ENCODE data around the gene RAP2A.
A peak's percentile ranks its signal among the peaks of the same experiment; 100 is the strongest.

Gene RAP2A

DNA sequence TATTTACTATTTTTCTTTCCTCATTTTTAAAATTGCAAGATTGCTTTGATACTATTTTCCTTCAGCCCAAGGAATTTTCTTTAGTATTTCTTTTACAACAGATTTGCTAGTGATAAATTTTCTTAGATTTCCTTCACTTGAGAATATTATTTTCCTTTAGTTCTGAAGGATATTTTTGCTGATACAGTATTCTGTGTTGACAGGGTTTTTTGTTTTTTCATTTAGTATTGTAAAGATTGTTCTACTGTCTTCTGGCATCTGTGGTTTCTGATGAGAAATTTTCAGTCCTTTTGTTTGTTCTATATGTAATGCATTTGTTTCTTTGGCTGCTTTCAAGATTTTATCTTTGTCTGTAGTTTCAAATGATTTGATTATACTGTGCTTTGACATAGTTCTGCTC, 20.7 kb downstream of the RAP2A start:
- Mint-ChIP-seq H3K27ac (no peak overlapping the region), H3K36me3 (ENCODE audit: low read depth) (peaks cover 27% of the 10 kb centered on the region), H3K9me3 (peaks cover 17% of the 10 kb centered on the region), H3K4me1 (ENCODE audit: low read depth) (peaks cover 14% of the 10 kb centered on the region), H3K27me3 (ENCODE audit: low read depth) (no peaks in the 10 kb centered on the region), H3K4me3 (no peak overlapping the region)

DNA sequence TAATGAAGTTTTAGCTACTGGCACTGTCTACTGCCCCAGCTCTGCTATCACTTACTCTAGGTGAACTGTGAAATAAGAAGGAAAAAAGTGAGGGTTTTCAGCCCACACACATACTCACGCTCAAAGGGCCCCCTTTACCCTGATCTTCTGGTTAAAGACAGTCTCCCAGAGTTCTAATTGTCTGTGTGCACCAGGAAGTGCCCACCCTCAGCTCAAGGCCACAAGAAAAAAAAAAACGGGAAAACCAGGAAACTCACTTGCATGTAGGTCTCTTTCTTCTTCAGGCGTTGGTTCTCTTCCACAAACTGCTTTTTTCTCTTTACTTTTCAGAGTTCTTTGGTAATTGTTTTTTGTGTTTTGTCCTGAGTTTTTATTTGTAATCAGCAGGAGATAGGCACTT, 22.1 kb downstream of the RAP2A start:
- H3K9me3 Mint-ChIP-seq = peaks cover 17% of the 10 kb centered on the region
- no peak overlapping the region for H3K27ac Mint-ChIP-seq
- no peak overlapping the region for H3K4me3 Mint-ChIP-seq
- H3K4me1 Mint-ChIP-seq (ENCODE audit: low read depth) = peaks cover 26% of the 10 kb centered on the region
- H3K36me3 Mint-ChIP-seq (ENCODE audit: low read depth) = peaks cover 29% of the 10 kb centered on the region
- no peaks in the 10 kb centered on the region for H3K27me3 Mint-ChIP-seq (ENCODE audit: low read depth)

DNA sequence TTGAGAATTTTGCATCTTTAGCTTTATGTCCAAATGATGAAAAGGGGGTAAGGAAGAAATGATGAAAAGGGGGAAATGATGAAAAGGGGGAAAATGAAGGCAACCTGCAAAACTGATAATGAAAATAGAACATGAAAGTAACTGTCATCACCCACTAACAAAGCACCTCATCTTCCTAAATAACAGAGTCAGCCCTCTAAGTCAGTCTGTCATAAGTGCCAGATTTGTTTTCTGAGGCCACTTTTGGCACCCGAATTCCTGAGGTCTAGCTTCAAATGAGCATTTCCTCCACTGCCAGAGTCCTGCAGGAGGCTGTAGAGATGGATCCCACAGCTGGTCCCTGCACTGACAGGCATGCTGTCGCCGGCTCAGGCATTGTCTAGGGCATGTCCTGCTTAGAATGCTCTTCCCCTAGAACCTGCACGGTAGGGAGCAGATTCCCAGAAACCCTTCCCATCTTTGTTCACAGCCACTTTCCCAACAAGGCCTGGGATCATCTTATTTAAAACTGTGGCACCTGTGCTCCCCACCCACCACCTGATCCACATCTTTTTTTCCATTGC, 25.3 kb downstream of the RAP2A start:
- no peak overlapping the region for H3K4me3 Mint-ChIP-seq
- peaks cover 25% of the 10 kb centered on the region for H3K4me1 Mint-ChIP-seq (ENCODE audit: low read depth)
- peaks cover 9% of the 10 kb centered on the region for H3K9me3 Mint-ChIP-seq
- H3K36me3 Mint-ChIP-seq (ENCODE audit: low read depth) = peaks cover 13% of the 10 kb centered on the region
- H3K27me3 Mint-ChIP-seq (ENCODE audit: low read depth) = no peaks in the 10 kb centered on the region
- H3K27ac Mint-ChIP-seq = no peak overlapping the region

DNA sequence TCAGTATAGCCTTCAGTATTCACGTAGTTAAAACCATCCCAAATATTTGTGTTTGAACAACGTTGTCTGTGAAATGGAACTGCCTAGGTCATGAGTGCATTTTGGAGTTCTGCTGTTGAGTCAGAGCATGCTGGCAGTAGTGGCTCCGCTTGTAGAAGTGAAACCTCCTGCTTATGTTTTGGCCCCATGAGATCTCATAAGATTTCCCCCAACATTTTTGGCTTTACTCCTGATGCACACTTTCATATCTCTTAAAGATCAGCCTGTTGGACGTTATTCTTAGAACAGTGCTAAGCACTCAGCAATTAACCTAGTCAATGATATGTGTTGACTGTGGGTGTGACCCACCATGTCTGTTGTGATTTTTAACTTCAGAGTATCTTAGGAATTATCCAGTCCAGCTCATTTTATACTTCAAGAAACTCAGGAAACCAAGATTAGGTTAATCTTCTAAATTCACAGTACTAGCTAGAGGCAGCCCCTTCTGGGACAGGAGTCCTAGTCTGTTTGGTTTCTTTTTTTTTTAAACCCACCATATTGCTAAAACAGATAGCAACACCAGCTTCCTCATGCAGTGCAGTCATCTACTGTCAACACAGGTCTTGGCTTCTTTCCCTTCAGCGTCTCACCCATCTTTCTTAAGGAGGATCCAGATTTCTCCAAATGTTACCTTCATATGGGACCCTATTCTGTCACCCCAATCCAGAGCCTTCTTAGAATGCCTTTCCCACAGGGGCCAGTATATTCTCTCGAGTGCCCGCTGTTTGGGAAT, 26.2 kb downstream of the RAP2A start:
- Mint-ChIP-seq H3K36me3 (ENCODE audit: low read depth) (peaks cover 12% of the 10 kb centered on the region), H3K27ac (no peak overlapping the region), H3K4me3 (no peak overlapping the region), H3K4me1 (ENCODE audit: low read depth) (peaks cover 22% of the 10 kb centered on the region), H3K27me3 (ENCODE audit: low read depth) (no peaks in the 10 kb centered on the region), H3K9me3 (peaks cover 3% of the 10 kb centered on the region)

DNA sequence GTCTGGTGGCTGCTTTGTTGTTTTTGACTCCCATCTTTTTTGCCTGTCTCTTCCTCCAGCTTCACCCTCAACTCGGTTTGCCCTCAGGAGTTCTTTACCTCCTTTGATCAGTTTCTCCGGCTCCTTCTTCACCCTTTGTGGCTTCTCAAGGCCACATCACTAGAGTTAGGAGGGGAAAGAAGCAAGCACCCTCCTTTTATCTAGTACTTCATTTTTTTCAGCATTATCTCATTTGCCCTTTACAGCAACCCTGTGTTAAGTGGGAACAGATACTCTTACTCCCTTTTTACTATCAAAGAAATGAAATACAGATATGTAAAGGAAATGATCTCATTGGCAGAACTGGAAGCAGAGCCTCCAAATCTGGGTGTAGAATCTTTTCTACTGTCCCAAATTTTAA, 26.9 kb downstream of the RAP2A start:
- Mint-ChIP-seq H3K9me3 (no peaks in the 10 kb centered on the region), H3K4me1 (ENCODE audit: low read depth) (peaks cover 22% of the 10 kb centered on the region), H3K27me3 (ENCODE audit: low read depth) (no peaks in the 10 kb centered on the region), H3K36me3 (ENCODE audit: low read depth) (peaks cover 8% of the 10 kb centered on the region), H3K4me3 (no peak overlapping the region), H3K27ac (peak overlapping the region; percentile 23)

DNA sequence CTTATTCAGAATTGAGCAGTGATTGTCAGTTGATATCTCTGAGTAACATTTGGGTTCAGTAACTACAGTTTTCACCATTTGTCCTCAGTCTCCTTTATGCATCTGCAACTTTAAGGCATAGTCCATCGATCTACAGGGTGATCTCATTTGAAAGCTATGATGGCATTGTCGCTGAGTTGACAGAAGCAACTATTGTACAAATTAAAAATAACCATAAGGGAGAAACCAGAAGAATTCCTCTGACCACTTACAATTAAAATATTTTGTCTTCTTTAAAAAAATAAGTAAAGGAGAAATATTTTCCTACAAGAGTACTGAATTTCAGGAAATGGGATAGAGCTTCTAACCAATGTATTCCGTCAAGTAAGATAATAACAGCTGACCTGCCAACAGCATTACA, 30.6 kb downstream of the RAP2A start:
- Mint-ChIP-seq H3K27ac (no peak overlapping the region), H3K4me1 (ENCODE audit: low read depth) (peaks cover 16% of the 10 kb centered on the region), H3K9me3 (no peaks in the 10 kb centered on the region), H3K27me3 (ENCODE audit: low read depth) (no peaks in the 10 kb centered on the region), H3K4me3 (no peak overlapping the region), H3K36me3 (ENCODE audit: low read depth) (peaks cover 7% of the 10 kb centered on the region)

DNA sequence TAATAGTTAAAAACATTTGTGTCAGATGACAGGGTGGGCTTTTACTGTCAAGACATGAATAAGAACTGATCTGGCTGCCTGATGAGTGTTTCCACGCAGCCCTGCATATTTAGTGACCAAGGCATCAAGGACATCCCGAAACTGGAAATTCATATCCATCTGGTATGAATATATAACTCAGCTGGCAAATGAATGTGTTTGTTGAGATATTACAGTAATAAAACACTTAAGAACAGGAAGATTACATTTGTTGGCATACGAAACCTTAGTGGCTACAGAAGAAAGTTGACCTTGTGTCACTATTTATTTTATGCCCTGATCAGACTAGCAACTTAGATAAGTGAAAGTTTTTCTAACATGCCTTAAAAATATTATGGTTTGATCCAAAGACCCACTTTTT, 32.8 kb downstream of the RAP2A start:
- Mint-ChIP-seq H3K4me1 (ENCODE audit: low read depth) (no peaks in the 10 kb centered on the region), H3K9me3 (no peaks in the 10 kb centered on the region), H3K27me3 (ENCODE audit: low read depth) (no peaks in the 10 kb centered on the region), H3K4me3 (no peak overlapping the region), H3K27ac (no peak overlapping the region), H3K36me3 (ENCODE audit: low read depth) (peaks cover 4% of the 10 kb centered on the region)

DNA sequence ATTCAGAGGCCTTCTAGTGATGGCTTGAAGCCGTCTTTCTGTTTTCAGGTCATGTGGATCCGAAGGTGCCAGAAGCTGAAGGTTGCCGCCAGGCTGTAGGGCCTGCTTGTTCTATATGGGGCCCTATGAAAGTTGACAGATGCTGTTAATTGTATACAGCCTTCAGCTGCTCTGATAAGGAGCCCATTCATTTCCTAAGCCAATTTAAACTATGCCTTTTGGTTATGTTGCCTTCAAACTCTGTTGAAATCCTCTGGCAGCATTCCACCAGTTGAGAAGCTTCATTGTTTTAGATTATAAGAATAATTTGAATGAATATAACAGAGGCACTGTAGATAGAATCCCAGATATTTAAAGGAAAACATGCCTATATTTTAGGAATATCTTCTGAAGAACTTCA, 34.4 kb downstream of the RAP2A start:
- Mint-ChIP-seq H3K9me3 (no peaks in the 10 kb centered on the region), H3K27ac (no peak overlapping the region), H3K4me1 (ENCODE audit: low read depth) (no peaks in the 10 kb centered on the region), H3K27me3 (ENCODE audit: low read depth) (no peaks in the 10 kb centered on the region), H3K36me3 (ENCODE audit: low read depth) (peaks cover 4% of the 10 kb centered on the region), H3K4me3 (no peak overlapping the region)

DNA sequence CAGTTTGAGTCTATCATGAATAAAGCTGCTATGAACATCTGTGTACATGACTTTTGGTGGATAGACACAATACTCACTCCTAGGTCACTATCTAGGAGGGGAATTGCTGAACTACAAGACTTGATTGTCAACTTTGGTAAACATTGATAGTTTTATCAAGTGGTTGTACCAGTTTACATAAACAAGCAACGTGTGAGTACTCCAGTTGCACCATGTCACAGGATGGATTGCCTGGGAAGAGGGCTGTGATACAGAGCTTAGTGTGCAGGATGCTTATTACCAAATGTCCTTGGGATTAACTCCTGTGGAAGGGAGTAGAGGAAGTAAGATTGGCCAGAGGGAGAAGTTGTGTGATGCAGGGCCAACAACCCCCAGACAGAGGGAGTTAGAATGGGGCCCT, 37.7 kb downstream of the RAP2A start:
- H3K4me1 Mint-ChIP-seq (ENCODE audit: low read depth) = no peaks in the 10 kb centered on the region
- H3K36me3 Mint-ChIP-seq (ENCODE audit: low read depth) = peaks cover 2% of the 10 kb centered on the region
- H3K27me3 Mint-ChIP-seq (ENCODE audit: low read depth) = no peaks in the 10 kb centered on the region
- H3K27ac Mint-ChIP-seq = no peak overlapping the region
- H3K4me3 Mint-ChIP-seq = no peak overlapping the region
- no peaks in the 10 kb centered on the region for H3K9me3 Mint-ChIP-seq

DNA sequence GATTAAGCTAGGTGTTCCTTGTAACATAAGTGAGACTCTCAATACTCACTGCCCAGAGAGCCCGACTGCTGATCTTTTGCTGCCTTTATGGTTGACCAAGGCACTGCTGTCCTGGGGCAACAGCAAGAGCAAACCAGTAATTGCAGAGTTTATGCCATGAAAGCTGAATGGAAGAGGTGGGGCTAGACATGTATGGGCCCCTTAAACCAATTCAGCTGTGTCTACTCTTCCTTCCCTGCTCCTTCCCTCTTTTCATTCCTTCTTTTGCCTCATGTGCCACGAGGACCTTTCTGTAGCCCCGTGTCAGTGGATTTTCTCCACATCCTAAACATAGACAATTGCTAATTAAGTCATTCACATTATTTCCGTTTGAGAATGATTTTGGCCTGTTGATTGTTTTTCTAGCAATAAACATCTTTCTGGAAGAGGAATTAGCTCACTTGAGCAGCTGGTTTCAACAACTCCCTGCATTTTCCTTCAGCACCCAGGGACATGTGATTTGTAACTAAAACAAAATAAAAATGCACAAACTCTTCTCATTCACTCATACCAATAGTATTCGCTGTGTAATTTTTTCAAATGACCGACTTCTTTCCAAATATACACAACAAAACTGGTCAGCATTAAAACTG, 40.5 kb downstream of the RAP2A start:
- Mint-ChIP-seq H3K27me3 (ENCODE audit: low read depth) (no peaks in the 10 kb centered on the region), H3K9me3 (no peaks in the 10 kb centered on the region), H3K4me1 (ENCODE audit: low read depth) (no peaks in the 10 kb centered on the region), H3K27ac (no peak overlapping the region), H3K4me3 (no peak overlapping the region), H3K36me3 (ENCODE audit: low read depth) (peaks cover 1% of the 10 kb centered on the region)

DNA sequence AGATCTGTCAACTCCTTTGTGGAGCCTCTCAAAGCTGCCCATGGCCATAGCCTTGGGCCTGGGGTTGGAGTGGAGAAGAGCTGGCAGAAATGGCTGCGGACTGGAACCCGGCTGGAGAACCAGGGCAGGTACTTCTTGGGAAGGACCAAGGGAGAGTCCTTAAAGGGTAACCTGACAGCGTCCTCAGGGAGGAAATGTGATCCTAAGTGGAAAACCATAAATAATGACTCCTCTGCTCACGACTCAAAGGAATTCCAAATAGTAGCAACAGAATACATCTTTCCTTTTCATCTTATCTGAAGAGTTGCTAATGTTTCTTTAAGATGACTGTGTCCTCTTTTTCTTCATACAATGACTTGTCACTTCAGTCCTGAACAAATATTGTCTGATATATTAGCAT, 41.0 kb downstream of the RAP2A start:
- H3K36me3 Mint-ChIP-seq (ENCODE audit: low read depth) = no peaks in the 10 kb centered on the region
- no peak overlapping the region for H3K4me3 Mint-ChIP-seq
- H3K4me1 Mint-ChIP-seq (ENCODE audit: low read depth) = no peaks in the 10 kb centered on the region
- no peak overlapping the region for H3K27ac Mint-ChIP-seq
- no peaks in the 10 kb centered on the region for H3K27me3 Mint-ChIP-seq (ENCODE audit: low read depth)
- H3K9me3 Mint-ChIP-seq = no peaks in the 10 kb centered on the region

DNA sequence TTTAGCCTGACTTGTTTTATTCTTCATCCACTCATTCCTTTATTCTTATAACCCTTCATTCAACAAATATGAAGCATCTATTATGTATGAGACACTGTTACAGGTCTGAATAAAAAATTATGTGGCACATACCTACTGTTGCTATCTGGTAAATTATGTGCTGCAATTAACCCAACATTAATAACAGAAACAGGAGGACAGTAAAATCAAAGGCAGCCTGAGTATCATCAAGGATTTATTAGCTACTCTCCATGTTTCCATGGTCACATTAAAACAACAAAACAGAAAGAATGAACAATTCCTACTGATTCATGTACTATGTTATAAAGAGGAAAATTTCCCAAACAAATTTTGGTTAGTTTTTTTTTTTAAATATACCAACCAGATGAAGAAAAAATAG, 43.9 kb downstream of the RAP2A start:
- no peaks in the 10 kb centered on the region for H3K27me3 Mint-ChIP-seq (ENCODE audit: low read depth)
- H3K9me3 Mint-ChIP-seq = no peaks in the 10 kb centered on the region
- no peaks in the 10 kb centered on the region for H3K36me3 Mint-ChIP-seq (ENCODE audit: low read depth)
- H3K4me1 Mint-ChIP-seq (ENCODE audit: low read depth) = no peaks in the 10 kb centered on the region
- no peak overlapping the region for H3K27ac Mint-ChIP-seq
- no peak overlapping the region for H3K4me3 Mint-ChIP-seq

DNA sequence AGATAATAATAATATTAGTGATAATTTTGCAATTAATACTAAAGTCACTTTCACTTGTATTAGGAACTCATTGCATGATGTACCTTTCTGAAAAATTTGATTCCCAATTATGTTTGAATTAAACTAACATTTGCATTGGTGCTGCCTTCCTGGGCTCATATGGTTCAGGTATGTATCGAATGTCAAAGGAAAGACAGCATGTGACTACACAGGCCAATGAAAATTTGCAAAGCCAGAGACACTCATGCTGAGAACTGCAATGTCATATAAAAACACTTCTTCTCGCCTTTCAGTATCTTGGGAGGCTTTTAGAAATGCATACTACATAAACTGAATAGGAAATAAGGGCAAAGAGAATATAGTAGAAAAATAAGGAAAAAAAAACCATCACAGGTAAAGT, 44.3 kb downstream of the RAP2A start:
- H3K4me1 Mint-ChIP-seq (ENCODE audit: low read depth) = no peaks in the 10 kb centered on the region
- H3K27me3 Mint-ChIP-seq (ENCODE audit: low read depth) = no peaks in the 10 kb centered on the region
- H3K36me3 Mint-ChIP-seq (ENCODE audit: low read depth) = no peaks in the 10 kb centered on the region

DNA sequence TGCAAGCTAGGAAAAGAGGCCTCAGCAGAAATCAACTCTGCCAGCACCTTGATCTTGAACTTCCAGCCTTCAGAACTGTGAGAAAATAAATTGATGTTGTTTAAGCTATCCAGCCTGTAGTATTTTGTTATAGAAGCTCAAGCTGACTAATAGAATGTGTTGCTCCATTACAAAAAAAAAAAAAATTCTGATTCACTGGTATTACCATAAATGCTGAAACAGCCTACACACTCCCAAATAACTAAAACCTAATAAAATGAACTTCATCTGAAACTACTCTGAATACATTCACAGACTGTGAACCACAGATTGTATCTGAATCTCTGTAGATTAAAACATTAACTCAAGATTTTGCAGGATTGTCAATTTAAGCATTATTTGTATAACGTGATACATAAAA, 49.5 kb downstream of the RAP2A start:
- no peak overlapping the region for H3K4me3 Mint-ChIP-seq
- H3K36me3 Mint-ChIP-seq (ENCODE audit: low read depth) = no peaks in the 10 kb centered on the region
- H3K27ac Mint-ChIP-seq = no peak overlapping the region
- no peaks in the 10 kb centered on the region for H3K9me3 Mint-ChIP-seq
- H3K27me3 Mint-ChIP-seq (ENCODE audit: low read depth) = no peaks in the 10 kb centered on the region
- no peaks in the 10 kb centered on the region for H3K4me1 Mint-ChIP-seq (ENCODE audit: low read depth)

More for the DNA sequence above, 44.3 kb downstream of the RAP2A start:
- H3K4me3 Mint-ChIP-seq = no peak overlapping the region
- no peaks in the 10 kb centered on the region for H3K9me3 Mint-ChIP-seq
- H3K27ac Mint-ChIP-seq = no peak overlapping the region

DNA sequence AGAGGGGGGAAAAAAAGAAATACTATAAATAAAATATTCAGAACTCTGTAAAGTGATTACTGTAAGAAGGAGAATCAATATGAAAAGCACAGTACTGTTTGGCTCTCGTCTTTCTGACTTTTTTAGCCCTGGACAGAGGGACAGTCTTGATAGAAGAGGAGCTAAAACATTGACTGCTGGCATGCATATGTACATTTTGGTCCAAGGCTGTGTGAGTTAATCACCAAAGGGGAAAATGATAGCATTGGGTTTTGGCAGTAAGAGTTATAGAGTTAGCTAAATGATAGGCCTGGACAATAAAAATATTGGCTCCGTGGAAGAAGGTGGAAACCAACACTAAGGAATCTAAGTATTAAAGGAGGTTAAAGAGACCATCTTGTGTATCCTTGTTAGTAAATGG, 50.3 kb downstream of the RAP2A start:
- no peaks in the 10 kb centered on the region for H3K27me3 Mint-ChIP-seq (ENCODE audit: low read depth)
- no peaks in the 10 kb centered on the region for H3K4me1 Mint-ChIP-seq (ENCODE audit: low read depth)
- no peaks in the 10 kb centered on the region for H3K36me3 Mint-ChIP-seq (ENCODE audit: low read depth)
- no peaks in the 10 kb centered on the region for H3K9me3 Mint-ChIP-seq
- H3K27ac Mint-ChIP-seq = no peak overlapping the region
- H3K4me3 Mint-ChIP-seq = no peak overlapping the region

Data from T-helper 1 cell treated with Interleukin-12 subunit alpha and Interleukin-12 subunit beta and Interleukin-4 antibody, amounts not matched to agents 30 μg/mL and 1 μg/mL, for 36 hours (primary cell).